Muscle layer of colon (tissue), 2 donors: Measurements from ENCODE around the gene UTP20.

Experiments used
- H3K27ac ChIP-seq: one replicate; pipeline ENCODE4 v1.7.0; 2013; ENCODE audit warnings: low read depth, mild to moderate bottlenecking, low read length, moderate library complexity
- H3K27me3 ChIP-seq, 2 donors: one replicate each; pipeline ENCODE4 v1.7.0; 2013; ENCODE audit warnings: low read length in 2 of 2, mild to moderate bottlenecking in 2 of 2; ENCODE audit not compliant: insufficient read depth in 2 of 2, control insufficient read depth in 1 of 2
- H3K36me3 ChIP-seq: one replicate; pipeline ENCODE4 v1.7.0; 2013; ENCODE audit warnings: mild to moderate bottlenecking, low read length; ENCODE audit not compliant: insufficient read depth
- H3K4me1 ChIP-seq: one replicate; pipeline ENCODE4 v1.7.0; 2013; ENCODE audit warnings: mild to moderate bottlenecking, low read length; ENCODE audit not compliant: insufficient read depth
- H3K4me3 ChIP-seq, 2 donors: one replicate each; pipeline ENCODE4 v1.7.0; 2013; ENCODE audit warnings: low read length in 2 of 2, low read depth in 1 of 2, mild to moderate bottlenecking in 1 of 2, moderate library complexity in 1 of 2
- H3K9ac ChIP-seq: one replicate; pipeline ENCODE4 v1.7.0; 2013; ENCODE audit warnings: low read length
- H3K9me3 ChIP-seq: one replicate; pipeline ENCODE4 v1.7.0; 2013; ENCODE audit warnings: mild to moderate bottlenecking, low read length
- donor health status: abdominal sarcoma.
- donor health status: Adenocarcinoma of cecum.

Gene UTP20

DNA sequence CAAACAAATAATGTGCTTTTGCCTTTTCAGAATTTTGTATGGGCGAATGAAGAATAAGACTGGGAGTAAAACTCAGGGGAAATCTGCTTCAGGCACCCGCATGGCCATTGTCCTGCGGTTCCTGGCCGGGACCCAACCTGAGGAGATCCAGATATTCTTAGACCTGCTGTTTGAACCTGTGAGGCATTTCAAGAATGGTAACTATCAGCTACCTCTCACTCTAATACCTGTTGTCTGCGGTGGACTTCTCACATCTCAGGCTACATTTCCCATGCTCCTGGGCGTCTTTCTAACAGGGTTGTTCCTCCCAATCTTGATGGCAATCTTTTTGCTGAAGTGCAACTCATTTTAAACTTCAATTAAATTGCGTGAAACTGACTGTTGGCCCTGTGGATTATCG lies 47.1 kb downstream of the UTP20 start:
- Histone ChIP-seq H3K4me1 (no peaks in the 10 kb centered on the region), H3K4me3 (no peak overlapping the region), H3K27ac (no peak overlapping the region), H3K36me3 (peaks cover 44% of the 10 kb centered on the region), H3K9me3 (no peaks in the 10 kb centered on the region), H3K9ac (no peak overlapping the region), H3K27me3 (no peaks in the 10 kb centered on the region)

DNA sequence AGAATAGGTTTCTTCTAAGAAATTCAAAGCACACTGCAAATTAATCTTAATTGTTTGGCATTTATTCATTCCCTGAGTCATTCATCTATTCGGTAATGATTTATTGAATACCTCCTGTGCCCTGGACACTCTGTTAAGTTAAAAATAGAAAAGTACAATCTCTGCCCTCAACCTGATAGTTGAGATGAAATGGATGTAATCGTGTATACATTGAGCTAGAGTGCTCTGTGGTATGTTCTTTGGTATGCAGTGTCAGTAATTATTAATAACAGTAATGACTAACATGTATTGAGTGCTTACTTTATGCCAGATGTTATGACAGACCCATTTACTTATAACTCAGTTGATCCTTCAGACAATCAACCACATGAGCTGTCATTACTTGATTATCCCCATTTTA lies 47.6 kb downstream of the UTP20 start:
- Histone ChIP-seq H3K36me3 (peaks cover 44% of the 10 kb centered on the region), H3K9ac (no peak overlapping the region), H3K27me3 (no peaks in the 10 kb centered on the region), H3K27ac (no peak overlapping the region), H3K4me1 (no peaks in the 10 kb centered on the region), H3K9me3 (no peaks in the 10 kb centered on the region), H3K4me3 (no peak overlapping the region)

DNA sequence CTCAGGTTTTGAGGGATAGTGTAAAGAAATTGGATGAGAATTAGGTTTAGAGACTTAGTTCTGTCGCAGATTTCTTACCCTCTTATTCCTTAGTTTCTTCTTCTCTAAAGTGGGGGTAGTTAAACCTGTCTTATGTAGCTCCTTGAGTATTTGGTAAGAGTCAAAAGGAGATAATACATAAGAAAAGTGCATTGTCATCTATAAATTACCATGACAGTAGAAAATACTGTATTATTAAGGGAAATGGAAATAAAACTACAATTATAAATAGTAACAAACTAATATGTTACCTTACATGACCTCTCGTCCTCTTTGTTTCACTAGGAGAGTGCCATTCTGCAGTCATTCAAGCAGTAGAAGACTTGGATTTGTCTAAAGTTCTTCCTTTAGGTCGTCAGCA lies 49.0 kb downstream of the UTP20 start:
- Histone ChIP-seq H3K27me3 (no peaks in the 10 kb centered on the region), H3K9ac (no peak overlapping the region), H3K27ac (no peak overlapping the region), H3K4me1 (no peaks in the 10 kb centered on the region), H3K4me3 (no peak overlapping the region), H3K9me3 (no peaks in the 10 kb centered on the region), H3K36me3 (peaks cover 44% of the 10 kb centered on the region)

DNA sequence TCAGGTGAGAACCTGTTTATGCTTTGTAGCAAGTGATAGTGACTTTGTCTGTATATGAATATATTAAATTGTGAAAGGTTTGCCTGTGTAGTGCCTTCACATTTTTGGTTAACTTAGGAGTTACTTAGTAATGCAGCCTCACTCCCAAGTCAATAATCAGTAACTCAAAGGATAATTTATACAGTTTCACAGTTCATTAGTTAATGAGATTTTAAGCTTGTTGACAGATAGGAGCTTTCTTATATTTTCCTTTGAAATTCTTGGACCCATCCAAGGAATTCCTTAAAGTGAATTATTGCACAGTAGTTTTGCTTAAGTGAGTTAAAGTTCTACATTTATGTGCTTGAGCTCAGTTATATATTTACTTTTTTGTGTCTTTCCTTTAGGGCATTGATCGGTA lies 50.7 kb downstream of the UTP20 start:
- no peaks in the 10 kb centered on the region for H3K27me3 ChIP-seq
- no peak overlapping the region for H3K27ac ChIP-seq
- no peak overlapping the region for H3K9ac ChIP-seq
- H3K36me3 ChIP-seq, result peaks cover 42% of the 10 kb centered on the region
- H3K9me3 ChIP-seq, result no peaks in the 10 kb centered on the region
- no peaks in the 10 kb centered on the region for H3K4me1 ChIP-seq
- H3K4me3 ChIP-seq, result no peak overlapping the region

DNA sequence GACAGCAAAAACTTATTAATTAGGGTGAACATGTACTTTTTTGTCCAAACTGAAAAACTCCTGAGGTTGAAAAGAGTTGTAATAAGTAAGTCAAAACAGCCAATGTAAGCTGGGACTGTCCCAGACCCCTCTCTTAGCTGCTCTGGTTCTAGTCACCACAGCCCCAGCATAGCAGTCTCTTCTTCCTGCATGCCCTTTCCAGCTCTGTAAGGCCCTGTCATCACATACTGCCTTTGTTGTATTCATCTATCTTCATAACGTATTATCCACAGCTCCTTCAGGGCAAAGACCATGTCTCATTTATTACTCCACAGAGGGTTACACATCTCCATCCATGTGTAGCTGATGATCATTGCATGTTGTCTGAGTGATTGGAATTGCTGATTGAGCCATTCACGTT lies 56.5 kb downstream of the UTP20 start:
- Histone ChIP-seq H3K9ac (no peak overlapping the region), H3K4me1 (no peaks in the 10 kb centered on the region), H3K27me3 (no peaks in the 10 kb centered on the region), H3K4me3 (no peak overlapping the region), H3K36me3 (peaks cover 28% of the 10 kb centered on the region), H3K9me3 (no peaks in the 10 kb centered on the region), H3K27ac (no peak overlapping the region)

DNA sequence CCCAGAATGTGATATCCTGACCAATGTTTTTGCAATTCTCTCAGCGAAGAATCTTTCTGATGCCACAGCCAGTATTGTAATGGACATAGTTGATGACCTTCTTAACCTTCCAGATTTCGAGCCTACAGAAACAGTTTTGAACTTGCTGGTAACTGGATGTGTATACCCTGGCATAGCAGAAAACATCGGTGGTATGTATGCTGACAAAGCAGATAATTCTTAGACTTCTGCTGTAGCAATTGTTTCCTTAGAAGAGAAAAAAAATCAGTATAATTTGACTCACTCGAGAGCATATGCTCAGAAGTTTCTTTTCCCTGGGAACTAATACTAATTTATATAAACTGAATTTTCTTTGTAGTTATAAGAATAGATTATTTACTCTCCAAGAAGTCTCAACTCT lies 58.2 kb downstream of the UTP20 start:
- Histone ChIP-seq H3K9ac (no peak overlapping the region), H3K4me3 (no peak overlapping the region), H3K9me3 (no peaks in the 10 kb centered on the region), H3K36me3 (peaks cover 38% of the 10 kb centered on the region), H3K27me3 (no peaks in the 10 kb centered on the region), H3K27ac (no peak overlapping the region), H3K4me1 (no peaks in the 10 kb centered on the region)

DNA sequence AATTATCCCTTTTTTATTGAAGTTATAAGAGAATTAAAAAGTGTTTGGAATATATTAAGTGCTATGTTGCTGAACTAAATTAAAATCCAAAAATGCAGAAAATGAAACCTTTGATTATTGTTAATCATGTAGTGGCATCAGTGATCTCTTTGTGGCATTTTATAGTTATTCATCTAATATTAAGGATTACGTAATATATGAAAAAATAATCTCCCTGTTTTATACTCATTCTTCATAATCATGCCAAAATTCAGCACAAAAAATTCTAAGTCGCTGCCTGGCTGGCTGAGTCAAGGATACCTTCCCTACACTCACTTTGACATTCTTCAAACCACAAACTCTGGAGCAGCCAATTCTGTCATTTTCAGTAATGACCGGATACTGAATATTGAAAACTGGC lies 64.0 kb downstream of the UTP20 start:
- Histone ChIP-seq H3K9me3 (no peaks in the 10 kb centered on the region), H3K36me3 (peaks cover 46% of the 10 kb centered on the region), H3K27me3 (no peaks in the 10 kb centered on the region), H3K4me1 (no peaks in the 10 kb centered on the region), H3K9ac (no peak overlapping the region), H3K27ac (no peak overlapping the region), H3K4me3 (no peak overlapping the region)

DNA sequence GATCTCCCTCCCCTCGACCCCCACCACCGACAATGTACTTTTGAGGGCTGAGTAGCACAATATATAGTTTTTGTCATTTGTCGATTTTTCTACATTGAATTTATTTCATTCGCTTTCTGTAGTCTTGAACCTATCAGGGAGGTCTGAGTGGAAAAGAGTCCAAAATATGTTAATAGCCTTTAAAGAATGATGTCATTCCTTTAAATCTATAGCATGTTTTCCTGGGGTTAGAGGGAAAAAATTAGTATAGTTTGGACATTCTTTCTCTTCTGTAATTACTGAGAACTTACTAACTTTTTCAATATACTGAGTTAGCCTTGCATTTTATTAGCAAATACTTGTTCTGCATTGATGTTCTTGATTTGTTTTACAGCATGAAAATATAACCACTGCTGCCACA lies 71.8 kb downstream of the UTP20 start:
- H3K9ac ChIP-seq, result no peak overlapping the region
- no peak overlapping the region for H3K4me3 ChIP-seq
- H3K4me1 ChIP-seq, result no peaks in the 10 kb centered on the region
- no peak overlapping the region for H3K27ac ChIP-seq
- H3K27me3 ChIP-seq, result no peaks in the 10 kb centered on the region
- no peaks in the 10 kb centered on the region for H3K9me3 ChIP-seq
- H3K36me3 ChIP-seq, result peaks cover 33% of the 10 kb centered on the region

DNA sequence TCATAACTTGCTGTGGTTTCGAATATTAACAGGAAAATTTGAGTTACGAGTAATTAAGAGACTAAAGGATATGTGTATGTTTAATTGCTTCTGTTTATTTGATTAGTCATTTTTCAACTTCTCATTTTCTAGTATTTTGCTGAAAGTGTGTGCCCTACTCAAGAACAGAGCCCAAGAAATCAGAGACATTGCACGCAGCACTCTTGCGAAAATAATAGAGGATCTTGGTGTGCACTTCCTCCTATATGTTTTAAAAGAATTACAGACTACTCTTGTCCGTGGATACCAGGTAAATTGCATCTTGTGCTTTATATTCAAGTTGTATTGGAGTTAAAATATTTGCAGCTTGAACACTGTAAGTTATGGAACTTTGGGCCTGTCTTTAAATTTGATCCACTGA lies 76.9 kb downstream of the UTP20 start:
- no peaks in the 10 kb centered on the region for H3K9me3 ChIP-seq
- H3K4me3 ChIP-seq, result no peak overlapping the region
- no peaks in the 10 kb centered on the region for H3K27me3 ChIP-seq
- H3K4me1 ChIP-seq, result no peaks in the 10 kb centered on the region
- peaks cover 46% of the 10 kb centered on the region for H3K36me3 ChIP-seq
- H3K9ac ChIP-seq, result no peak overlapping the region
- no peak overlapping the region for H3K27ac ChIP-seq

DNA sequence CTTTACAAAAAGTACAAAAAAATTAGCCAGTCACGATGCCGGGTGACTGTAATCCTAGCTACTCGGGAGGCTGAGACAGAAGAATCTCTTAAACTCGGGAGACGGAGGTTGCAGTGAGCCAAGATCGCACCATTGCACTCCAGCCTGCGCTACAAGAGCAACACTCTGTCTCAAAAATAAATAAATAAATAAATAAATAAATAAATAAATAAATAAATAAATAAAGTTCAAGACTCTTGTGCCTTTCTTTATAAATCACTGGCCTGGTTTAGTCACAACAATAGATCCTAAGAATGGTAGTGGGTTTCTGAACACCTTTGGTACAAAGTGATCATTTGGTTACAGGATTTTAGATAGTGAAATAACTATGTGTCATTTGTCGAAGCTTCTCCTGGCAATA lies 81.5 kb downstream of the UTP20 start:
- Histone ChIP-seq H3K27me3 (no peaks in the 10 kb centered on the region), H3K36me3 (peaks cover 42% of the 10 kb centered on the region), H3K27ac (no peak overlapping the region), H3K9ac (no peak overlapping the region), H3K4me1 (no peaks in the 10 kb centered on the region), H3K9me3 (no peaks in the 10 kb centered on the region), H3K4me3 (no peak overlapping the region)

DNA sequence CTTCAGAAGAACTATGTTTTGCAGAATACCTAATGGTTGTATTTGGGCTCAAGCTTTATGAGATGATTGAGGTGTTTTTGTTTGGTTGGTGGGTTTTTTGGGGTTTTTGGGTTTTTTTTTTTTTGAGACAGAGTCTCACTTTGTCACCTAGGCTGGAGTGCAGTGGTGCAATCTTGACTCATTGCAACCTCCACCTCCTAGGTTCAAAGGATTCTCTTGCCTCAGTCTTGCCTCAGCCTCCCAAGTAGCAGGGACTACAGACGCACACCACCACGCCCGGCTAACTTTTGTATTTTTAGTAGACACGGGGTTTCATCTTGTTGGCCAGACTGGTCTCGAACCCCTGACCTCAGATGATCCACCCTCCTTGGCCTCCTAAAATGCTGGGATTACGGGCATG lies 88.1 kb downstream of the UTP20 start:
- Histone ChIP-seq H3K4me3 (no peak overlapping the region), H3K9me3 (no peaks in the 10 kb centered on the region), H3K36me3 (peaks cover 68% of the 10 kb centered on the region), H3K27ac (no peak overlapping the region), H3K9ac (no peak overlapping the region), H3K27me3 (no peaks in the 10 kb centered on the region), H3K4me1 (no peaks in the 10 kb centered on the region)

DNA sequence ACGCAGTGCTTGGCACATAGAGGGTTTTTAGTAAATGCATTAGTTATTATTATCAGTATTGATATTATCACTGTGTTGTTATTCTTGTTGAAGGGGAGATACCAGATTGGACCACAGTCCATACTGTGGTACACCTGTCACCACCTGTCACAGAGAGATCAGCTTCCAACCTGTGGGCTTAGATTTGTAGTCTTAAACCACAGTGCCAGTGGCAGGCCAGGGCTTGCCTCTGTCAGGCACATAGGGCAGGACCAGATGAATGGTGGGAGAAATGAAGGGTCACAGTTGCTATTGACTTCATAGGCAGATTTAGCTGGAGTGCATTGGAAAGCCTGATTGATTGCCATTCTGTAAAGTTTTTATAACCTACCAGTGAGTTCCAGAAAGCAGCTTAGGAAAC lies 92.5 kb downstream of the UTP20 start:
- H3K9ac ChIP-seq, result no peak overlapping the region
- peaks cover 68% of the 10 kb centered on the region for H3K36me3 ChIP-seq
- H3K4me3 ChIP-seq, result no peak overlapping the region
- no peaks in the 10 kb centered on the region for H3K9me3 ChIP-seq
- H3K27me3 ChIP-seq, result no peaks in the 10 kb centered on the region
- H3K27ac ChIP-seq, result no peak overlapping the region
- no peaks in the 10 kb centered on the region for H3K4me1 ChIP-seq
